D721Med (cell line): ENCODE results near the gene IL1RAPL1.

Experiments used
- DNase-seq: peaks from one replicate; pipeline ENCODE4 v3.0.0; 2011; ENCODE audit warnings: low spot score; ENCODE audit not compliant: insufficient read length
- FAIRE-seq: peaks from 2 replicates; lab custom pipeline; 2011; peaks lifted over from hg19 to GRCh38; lab: Jason Lieb, UNC
- TF ChIP-seq, protein P1 (sequence below): IDR thresholded peaks from 2 replicates; pipeline ENCODE4 v1.5.1; 2012; ENCODE audit warnings: mild to moderate bottlenecking, control low read depth; ENCODE audit not compliant: insufficient read depth; ENCODE audit errors: missing control alignments

IL1RAPL1 gene

DNA sequence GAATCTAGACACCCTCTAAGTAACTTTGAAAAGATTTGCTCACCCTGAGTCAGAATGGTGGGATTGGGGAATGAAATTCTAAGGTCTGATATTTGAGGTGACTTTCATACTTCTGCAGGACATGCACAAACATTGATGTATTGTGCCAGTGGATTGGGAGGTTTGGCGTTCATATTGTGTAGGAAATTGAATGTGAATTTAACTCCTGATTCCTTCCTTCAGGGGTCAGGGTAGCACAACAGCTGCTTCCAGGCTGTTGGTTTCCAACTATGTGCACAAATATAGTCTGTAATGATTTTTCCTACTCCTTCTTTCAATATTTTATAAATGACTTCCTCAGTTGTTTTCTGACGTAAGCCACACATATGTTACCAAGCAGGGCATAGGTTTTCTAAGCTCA is 3.1 kb downstream of the IL1RAPL1 start:
- no peak for FAIRE-seq
- no peak for DNase-seq
- TF ChIP-seq, protein P1, sequence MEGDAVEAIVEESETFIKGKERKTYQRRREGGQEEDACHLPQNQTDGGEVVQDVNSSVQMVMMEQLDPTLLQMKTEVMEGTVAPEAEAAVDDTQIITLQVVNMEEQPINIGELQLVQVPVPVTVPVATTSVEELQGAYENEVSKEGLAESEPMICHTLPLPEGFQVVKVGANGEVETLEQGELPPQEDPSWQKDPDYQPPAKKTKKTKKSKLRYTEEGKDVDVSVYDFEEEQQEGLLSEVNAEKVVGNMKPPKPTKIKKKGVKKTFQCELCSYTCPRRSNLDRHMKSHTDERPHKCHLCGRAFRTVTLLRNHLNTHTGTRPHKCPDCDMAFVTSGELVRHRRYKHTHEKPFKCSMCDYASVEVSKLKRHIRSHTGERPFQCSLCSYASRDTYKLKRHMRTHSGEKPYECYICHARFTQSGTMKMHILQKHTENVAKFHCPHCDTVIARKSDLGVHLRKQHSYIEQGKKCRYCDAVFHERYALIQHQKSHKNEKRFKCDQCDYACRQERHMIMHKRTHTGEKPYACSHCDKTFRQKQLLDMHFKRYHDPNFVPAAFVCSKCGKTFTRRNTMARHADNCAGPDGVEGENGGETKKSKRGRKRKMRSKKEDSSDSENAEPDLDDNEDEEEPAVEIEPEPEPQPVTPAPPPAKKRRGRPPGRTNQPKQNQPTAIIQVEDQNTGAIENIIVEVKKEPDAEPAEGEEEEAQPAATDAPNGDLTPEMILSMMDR: no peak

DNA sequence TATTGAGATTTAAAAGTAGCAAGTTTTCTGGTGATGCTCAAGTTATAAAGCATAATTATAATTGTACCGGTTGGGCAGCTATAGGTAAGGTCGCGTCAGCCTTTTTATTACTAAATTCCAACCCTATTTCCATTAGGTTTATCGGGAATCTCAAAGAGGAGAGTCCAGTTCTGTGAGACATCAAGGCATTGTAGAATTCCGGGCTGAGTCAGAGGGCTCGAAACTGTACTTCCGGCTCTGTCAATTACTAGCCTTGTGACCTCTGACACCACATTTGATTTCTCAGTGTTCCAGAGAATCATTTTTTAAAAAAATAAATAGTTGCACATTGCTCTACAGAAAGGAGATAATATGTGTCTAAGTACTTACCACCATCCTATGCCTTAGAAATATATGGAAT is 4.3 kb downstream of the IL1RAPL1 start:
- FAIRE-seq (no peak), DNase-seq (no peak)
- TF ChIP-seq, protein P1: no peak

DNA sequence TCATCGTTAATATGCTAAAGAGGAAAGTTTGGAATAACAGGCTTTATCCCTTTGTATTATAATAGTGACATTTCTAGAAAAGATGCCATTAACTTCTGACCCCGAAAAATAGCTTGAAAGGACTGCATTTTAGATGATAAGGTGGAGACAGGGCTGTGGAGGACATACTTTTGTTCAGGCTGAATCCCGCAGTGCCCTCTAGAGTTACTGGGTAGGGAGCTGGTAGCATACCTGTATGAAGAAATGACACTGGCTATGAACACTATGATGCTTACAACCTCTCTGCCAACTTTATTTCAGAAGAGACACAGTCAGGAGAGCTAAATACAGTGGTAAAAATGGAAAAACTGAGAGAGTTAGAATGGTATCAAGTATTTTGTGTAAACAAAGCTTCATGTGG is 8.1 kb downstream of the IL1RAPL1 start:
- TF ChIP-seq, protein P1: no peak
- FAIRE-seq (no peak), DNase-seq (no peak)

DNA sequence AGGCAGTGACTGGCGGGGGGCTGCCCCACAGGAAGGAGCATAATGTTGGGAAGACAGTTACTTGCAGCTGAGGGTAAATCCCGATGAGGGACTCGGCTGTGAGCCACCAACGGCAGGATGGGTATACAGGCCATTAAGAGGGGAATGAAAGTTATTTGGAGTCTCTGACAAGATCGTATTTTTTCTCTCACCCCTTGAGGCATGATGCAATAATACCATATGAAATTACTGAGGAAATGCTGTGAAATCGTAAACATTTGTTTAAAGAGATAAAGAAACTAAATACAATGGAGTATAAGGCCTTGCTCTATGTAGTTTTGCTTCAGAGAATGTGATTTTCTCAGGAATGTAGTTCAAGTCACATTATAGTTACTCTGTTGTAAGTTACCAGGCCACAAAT is 12.7 kb downstream of the IL1RAPL1 start:
- TF ChIP-seq, protein P1: no peak
- DNase-seq (no peak), FAIRE-seq (no peak)

DNA sequence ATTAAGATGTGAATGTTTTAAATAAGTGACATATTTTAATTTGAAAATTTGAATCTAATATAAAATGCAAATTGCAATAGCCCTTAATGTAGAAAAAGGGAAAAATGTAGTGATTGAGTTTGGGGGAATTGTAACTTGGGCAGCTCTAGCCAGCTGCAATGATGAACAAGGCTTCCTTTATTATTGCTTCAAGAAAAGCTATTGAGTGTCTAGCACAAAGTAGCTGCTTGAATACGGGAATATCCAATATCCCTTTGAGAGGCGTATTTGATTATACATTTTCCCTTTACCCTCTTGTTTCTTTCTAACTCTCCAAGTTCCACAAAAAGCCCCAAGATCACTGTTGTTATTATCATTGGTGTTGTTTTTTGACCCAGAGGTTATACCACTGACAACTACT is 21.8 kb downstream of the IL1RAPL1 start:
- DNase-seq (no peak), FAIRE-seq (no peak)
- TF ChIP-seq, protein P1: no peak

DNA sequence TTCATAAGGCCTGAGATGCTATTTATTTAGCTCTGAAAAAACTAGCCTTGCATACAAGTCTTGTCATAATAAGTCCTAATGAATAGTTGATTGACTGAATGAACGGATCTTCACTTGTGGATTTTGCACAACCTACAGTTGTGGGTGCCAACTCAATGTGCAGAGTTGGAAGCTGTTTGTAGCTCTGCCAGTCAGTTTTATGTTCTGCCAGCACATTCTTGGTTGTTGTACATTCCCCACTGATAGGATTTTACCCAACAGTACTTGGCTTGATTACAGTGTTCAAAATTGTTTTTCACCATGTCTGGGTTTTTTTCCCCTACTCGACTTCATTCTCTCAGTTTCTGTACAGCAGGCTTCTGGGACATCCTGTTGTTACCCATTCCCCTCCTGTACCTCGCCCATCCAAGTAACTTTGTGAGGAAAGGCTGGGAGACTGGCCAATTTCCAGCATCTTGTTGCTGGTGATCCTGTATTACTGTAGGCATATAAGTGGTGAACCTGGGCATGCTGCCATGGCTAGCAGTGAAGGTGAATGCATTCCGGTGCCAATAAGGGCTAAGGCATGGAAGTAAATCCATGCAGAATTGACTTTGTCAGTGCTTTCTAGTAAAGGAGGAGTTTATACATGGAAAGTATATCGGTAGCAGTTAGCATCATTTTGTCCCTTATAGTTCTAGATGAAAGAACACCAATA is 22.8 kb downstream of the IL1RAPL1 start:
- DNase-seq: no peak
- TF ChIP-seq, protein P1: no peak
- no peak for FAIRE-seq

DNA sequence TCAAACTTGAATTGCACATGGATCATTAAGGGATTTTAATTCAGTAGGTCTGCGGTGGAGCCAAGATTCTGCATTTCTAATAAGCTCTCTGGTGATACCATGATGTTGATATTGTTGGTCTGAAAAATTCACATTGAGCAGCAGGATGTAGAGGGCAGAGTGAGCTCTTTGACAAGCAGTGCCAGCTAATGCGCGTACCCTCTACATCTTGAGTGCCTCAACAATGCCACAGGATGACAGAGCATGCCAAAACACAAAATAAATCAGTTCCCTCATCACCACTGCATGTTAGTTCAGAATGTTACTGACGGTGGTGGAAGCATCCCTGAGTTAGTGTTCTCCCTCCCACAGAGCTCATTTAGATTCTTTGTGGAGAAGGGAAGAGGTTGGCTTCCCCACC is 23.5 kb downstream of the IL1RAPL1 start:
- no peak for FAIRE-seq

More for the DNA sequence above, 23.5 kb downstream of the IL1RAPL1 start:
- DNase-seq: no peak
- TF ChIP-seq, protein P1: no peak
